Loucy (cell line): ENCODE measurements around the gene RAD51B.

ENCODE experiments used
- EZH2phosphoT487 ChIP-seq: fragments of 200-600 bp; IDR thresholded peaks from 2 replicates; pipeline ENCODE4 v1.6.1; 2018; ENCODE audit warnings: antibody characterized with exemption, mild to moderate bottlenecking, moderate library complexity, borderline replicate concordance
- TF ChIP-seq, protein P1 (sequence below): fragments of 200-600 bp; sonication (generic); conservative IDR thresholded peaks from 2 replicates; pipeline ENCODE4 v1.5.1; 2014; ENCODE audit warnings: mild to moderate bottlenecking, antibody characterized with exemption, low read length

DNA sequence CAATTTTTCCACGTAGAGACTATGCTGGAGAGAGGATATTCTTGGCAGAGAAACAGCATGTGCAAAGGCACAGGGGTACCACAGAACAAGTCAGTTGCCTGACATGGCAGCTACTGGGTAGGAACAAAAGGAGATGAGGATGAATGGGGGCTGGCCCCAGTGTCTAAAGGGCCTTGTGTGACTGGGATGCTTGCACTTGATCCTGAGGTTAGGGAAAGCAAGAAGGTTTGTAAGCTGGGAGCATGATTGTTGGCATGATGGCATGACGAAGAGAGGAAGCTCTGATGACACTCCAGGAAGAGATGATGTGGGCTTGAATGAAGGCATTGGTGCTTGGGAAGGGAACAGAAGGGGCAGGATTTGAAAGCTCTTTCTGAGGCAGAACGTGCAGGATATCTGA is 834.2 kb downstream of the RAD51B start:
- TF ChIP-seq, protein P1, sequence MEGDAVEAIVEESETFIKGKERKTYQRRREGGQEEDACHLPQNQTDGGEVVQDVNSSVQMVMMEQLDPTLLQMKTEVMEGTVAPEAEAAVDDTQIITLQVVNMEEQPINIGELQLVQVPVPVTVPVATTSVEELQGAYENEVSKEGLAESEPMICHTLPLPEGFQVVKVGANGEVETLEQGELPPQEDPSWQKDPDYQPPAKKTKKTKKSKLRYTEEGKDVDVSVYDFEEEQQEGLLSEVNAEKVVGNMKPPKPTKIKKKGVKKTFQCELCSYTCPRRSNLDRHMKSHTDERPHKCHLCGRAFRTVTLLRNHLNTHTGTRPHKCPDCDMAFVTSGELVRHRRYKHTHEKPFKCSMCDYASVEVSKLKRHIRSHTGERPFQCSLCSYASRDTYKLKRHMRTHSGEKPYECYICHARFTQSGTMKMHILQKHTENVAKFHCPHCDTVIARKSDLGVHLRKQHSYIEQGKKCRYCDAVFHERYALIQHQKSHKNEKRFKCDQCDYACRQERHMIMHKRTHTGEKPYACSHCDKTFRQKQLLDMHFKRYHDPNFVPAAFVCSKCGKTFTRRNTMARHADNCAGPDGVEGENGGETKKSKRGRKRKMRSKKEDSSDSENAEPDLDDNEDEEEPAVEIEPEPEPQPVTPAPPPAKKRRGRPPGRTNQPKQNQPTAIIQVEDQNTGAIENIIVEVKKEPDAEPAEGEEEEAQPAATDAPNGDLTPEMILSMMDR: no peak
- no peak for TF ChIP-seq EZH2phosphoT487
